SK-N-SH (cell line): ENCODE measurements around the gene RDX. TPM values are rescaled to one million over a fixed set of nuclear protein-coding genes. Genes with fewer than 3 reads are reported as not detected.

Experiments
- CTCF ChIA-PET: fragments of 300-600, 350-600 bp; formaldehyde crosslinking; extraction: SDS; loops from one replicate; lab custom pipeline; 2021; lab: Yijun Ruan, JAX
- POLR2A ChIA-PET: fragments of 350-600 bp; sonication (Branson Sonifier 250); formaldehyde crosslinking; extraction: SDS; loops from one replicate; lab custom pipeline; 2020; ENCODE audit warnings: antibody characterized with exemption, inconsistent platforms; lab: Yijun Ruan, JAX
- DNase-seq: peaks from one replicate; pipeline ENCODE4 v3.0.0; 2012
- H2AFZ ChIP-seq: fragments of 200-600 bp; sonication (generic); 2 replicates; pipeline ENCODE4 v1.8.1; 2016; ENCODE audit warnings: antibody characterized with exemption, mild to moderate bottlenecking, low read depth
- H3F3A ChIP-seq: fragments of 200-600 bp; sonication (generic); replicated peaks from 2 replicates; pipeline ENCODE3; 2016; ENCODE audit warnings: antibody characterized with exemption, mild to moderate bottlenecking; ENCODE audit not compliant: insufficient read depth
- H3K27ac ChIP-seq, 2 experiments: fragments of 200-500 bp in 1 of 2; fragments of 200-600 bp in 1 of 2; sonication (Bioruptor generic) in 1 of 2; sonication (generic), shearing (Covaris generic) in 1 of 2; 2 replicates each; pipeline versions ENCODE4 v1.5.1 to v1.6.1; 2014 to 2016; ENCODE audit warnings: low read depth in 2 of 2, inconsistent platforms in 1 of 2, low read length in 1 of 2, mild to moderate bottlenecking in 1 of 2, mixed read lengths in 1 of 2
- H3K27me3 ChIP-seq: fragments of 200-600 bp; sonication (generic), shearing (Covaris generic); 2 replicates; pipeline ENCODE4 v1.6.1; 2016; ENCODE audit warnings: mixed run types; ENCODE audit not compliant: insufficient read depth
- H3K36me3 ChIP-seq, 2 experiments: fragments of 200-500 bp in 1 of 2; fragments of 200-600 bp in 1 of 2; sonication (Bioruptor generic) in 1 of 2; sonication (generic) in 1 of 2; replicated peaks in 1 of 2; 2 replicates each; pipeline versions ENCODE3 to v1.5.1; 2014 to 2016; ENCODE audit warnings: low read length in 1 of 2, mild to moderate bottlenecking in 1 of 2; ENCODE audit not compliant: insufficient read depth in 2 of 2, control insufficient read depth in 1 of 2
- H3K4me1 ChIP-seq, 2 experiments: fragments of 200-500 bp in 1 of 2; fragments of 200-600 bp in 1 of 2; sonication (Bioruptor generic) in 1 of 2; sonication (generic), shearing (Covaris generic) in 1 of 2; 2 replicates each; pipeline versions ENCODE4 v1.5.1 to v1.6.1; 2014 to 2016; ENCODE audit warnings: low read depth in 1 of 2, low read length in 1 of 2, mixed run types in 1 of 2; ENCODE audit not compliant: insufficient read depth in 2 of 2, control insufficient read depth in 1 of 2
- H3K4me2 ChIP-seq: fragments of 200-600 bp; sonication (generic), shearing (Covaris generic); 2 replicates; pipeline ENCODE4 v1.6.1; 2017; ENCODE audit warnings: mixed run types
- H3K4me3 ChIP-seq, 2 experiments: fragments of 200-500 bp in 1 of 2; fragments of 200-600 bp in 1 of 2; sonication (Bioruptor generic) in 1 of 2; sonication (generic), shearing (Covaris generic) in 1 of 2; 2 replicates each; pipeline versions ENCODE4 v1.5.1 to v1.8.1; 2014 to 2016; ENCODE audit warnings: low read depth in 2 of 2, inconsistent platforms in 1 of 2, low read length in 1 of 2, mild to moderate bottlenecking in 1 of 2, mixed read lengths in 1 of 2, moderate library complexity in 1 of 2
- H3K79me2 ChIP-seq: fragments of 200-600 bp; sonication (generic); 2 replicates; pipeline ENCODE4 v1.8.1; 2017; ENCODE audit warnings: mild to moderate bottlenecking; ENCODE audit not compliant: insufficient read depth
- H3K9ac ChIP-seq: fragments of 200-600 bp; sonication (generic); 2 replicates; pipeline ENCODE4 v1.6.1; 2017; ENCODE audit warnings: mixed run types
- H3K9me2 ChIP-seq: fragments of 200-600 bp; sonication (generic); 2 replicates; pipeline ENCODE4 v1.6.1; 2017; ENCODE audit warnings: mixed run types
- H3K9me3 ChIP-seq: fragments of 200-600 bp; sonication (generic); 2 replicates; pipeline ENCODE4 v1.6.1; 2017; ENCODE audit warnings: mixed run types, mild to moderate bottlenecking, moderate library complexity
- H4K20me1 ChIP-seq: fragments of 200-600 bp; sonication (generic); 2 replicates; pipeline ENCODE4 v1.6.1; 2017; ENCODE audit warnings: mild to moderate bottlenecking, mixed run types; ENCODE audit not compliant: insufficient read depth
- CTCF ChIP-seq: fragments of 200-600 bp; sonication (generic); IDR thresholded peaks from 2 replicates; pipeline ENCODE4 v1.6.1; 2017; ENCODE audit warnings: antibody characterized with exemption, mild to moderate bottlenecking, moderate library complexity
- FOXJ3 ChIP-seq: sonication (generic); formaldehyde crosslinking; IDR thresholded peaks from 2 replicates; pipeline ENCODE4 v1.5.1; 2020; ENCODE audit warnings: mild to moderate bottlenecking, missing genetic modification reagents
- FOXM1 ChIP-seq: IDR thresholded peaks from 2 replicates; pipeline ENCODE4 v1.4.0; 2012; ENCODE audit warnings: low read depth, mild to moderate bottlenecking
- GABPA ChIP-seq: IDR thresholded peaks from 2 replicates; pipeline ENCODE4 v1.4.0; 2012; ENCODE audit warnings: low read depth, mild to moderate bottlenecking
- MXI1 ChIP-seq: IDR thresholded peaks from 2 replicates; pipeline ENCODE4 v1.6.1; 2012; ENCODE audit warnings: mild to moderate bottlenecking, low read depth, low read length, improper control_type of control experiment
- NFIC ChIP-seq: IDR thresholded peaks from 2 replicates; pipeline ENCODE4 v1.4.0; 2012; ENCODE audit warnings: borderline replicate concordance
- POLR2AphosphoS5 ChIP-seq: IDR thresholded peaks from 2 replicates; pipeline ENCODE4 v1.6.1; 2012; ENCODE audit warnings: low read depth, low read length
- SIN3A ChIP-seq: IDR thresholded peaks from 2 replicates; pipeline ENCODE4 v1.6.1; 2012; ENCODE audit warnings: low read depth, mild to moderate bottlenecking, low read length, moderate library complexity, borderline replicate concordance
- SMC3 ChIP-seq: IDR thresholded peaks from 2 replicates; pipeline ENCODE4 v1.6.1; 2012; ENCODE audit warnings: low read depth, low read length, improper control_type of control experiment
- TAF1 ChIP-seq: IDR thresholded peaks from 2 replicates; pipeline ENCODE4 v1.6.1; 2012; ENCODE audit warnings: low read depth, mild to moderate bottlenecking, low read length, moderate library complexity, borderline replicate concordance
- WGBS: methylation state at CpG from one replicate; pipeline ENCODE4 v1.1.6; 2017; ENCODE audit warnings: low lambda C conversion rate; 5-methylcytosine and 5-hydroxymethylcytosine counted together
- polyA plus RNA-seq, 3 experiments: library from polyadenylated mRNA; depleted of rRNA; stranded (reverse); fragments of >200 nt; gene quantifications; 2 replicates each; pipeline ENCODE4 v1.2.3, GENCODE V29; 2012
- TF ChIP-seq, protein P1 (sequence below): IDR thresholded peaks from 2 replicates; pipeline ENCODE4 v1.6.1; 2012; ENCODE audit warnings: mild to moderate bottlenecking, low read depth, low read length, moderate library complexity

Gene RDX
- polyA plus RNA-seq, 1 of the 3 experiments (the other 2 are of a cell fraction): 29.4 TPM

DNA sequence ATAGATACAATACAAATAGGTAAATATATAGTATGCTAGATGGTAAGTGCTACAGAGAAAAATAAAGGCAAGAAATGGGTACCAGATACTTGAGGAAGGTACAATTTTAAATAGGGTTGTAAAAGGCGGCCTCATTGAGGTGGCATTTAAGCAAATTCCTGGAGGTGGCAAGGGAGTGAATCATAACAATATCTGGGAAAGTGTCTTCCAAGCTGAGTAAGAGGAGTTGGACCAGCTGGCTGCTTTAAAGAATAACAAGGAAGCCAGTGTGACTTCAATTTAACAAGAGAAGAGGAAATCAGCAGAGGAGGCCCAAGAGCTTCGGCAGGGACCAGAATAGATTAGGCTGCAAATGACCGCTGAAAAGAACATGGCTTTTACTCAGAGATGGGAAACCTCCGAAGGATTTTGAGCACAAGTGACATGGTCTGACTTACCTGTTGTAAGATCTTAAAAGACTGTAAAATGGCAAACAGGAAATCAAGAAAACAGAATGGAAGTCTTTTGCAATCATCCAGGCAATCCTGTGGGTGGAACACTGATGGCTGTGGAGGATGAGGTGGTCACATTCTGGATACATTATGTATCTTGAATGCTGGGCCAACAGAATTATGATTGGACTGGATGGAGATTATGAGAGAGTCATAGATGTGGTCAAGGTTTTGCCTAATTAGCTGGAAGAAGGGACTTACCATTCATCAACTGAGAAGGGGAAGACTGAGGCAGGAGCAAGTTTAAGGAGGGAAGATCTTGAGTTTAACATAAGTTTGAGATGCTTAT is 77.2 kb downstream of the RDX start:
- H3K9me2 ChIP-seq: no peaks in the 10 kb centered on the region
- no peak overlapping the region for H2AFZ ChIP-seq
- ChIA-PET POLR2A (no interaction called here), CTCF (interaction anchor here (1.3 kb wide), 1 partner anchor 18 kb away, joined by 3 read pairs; no protein-coding TSS in a partner anchor)
- no peak overlapping the region for H3K4me3 ChIP-seq
- H3K27ac ChIP-seq: no peak overlapping the region
- H3K9me3 ChIP-seq: no peaks in the 10 kb centered on the region
- no peaks in the 10 kb centered on the region for H3K4me1 ChIP-seq
- H3K79me2 ChIP-seq: no peaks in the 10 kb centered on the region
- TF ChIP-seq POLR2AphosphoS5: no peak
- TF ChIP-seq NFIC: no peak
- TF ChIP-seq FOXM1: no peak
- TF ChIP-seq TAF1: no peak
- H3K36me3 ChIP-seq: peaks cover 0 to 17% of the 10 kb centered on the region in 2 experiments
- no peaks in the 10 kb centered on the region for H4K20me1 ChIP-seq
- no peaks in the 10 kb centered on the region for H3F3A ChIP-seq
- no peak overlapping the region for H3K9ac ChIP-seq
- H3K4me2 ChIP-seq: no peak overlapping the region
- H3K27me3 ChIP-seq: no peaks in the 10 kb centered on the region
- 96% methylated on average over 4 of the region's 4 CpGs for WGBS
- DNase-seq: no peak

- H3K79me2 ChIP-seq: no peaks in the 10 kb centered on the region
- WGBS: 70% methylated on average over 3 of the region's 3 CpGs
- no peaks in the 10 kb centered on the region for H3F3A ChIP-seq
- ChIA-PET POLR2A (no interaction called here), CTCF (no interaction called here)
- no peak for DNase-seq
- TF ChIP-seq FOXM1: no peak
- TF ChIP-seq, protein P1, sequence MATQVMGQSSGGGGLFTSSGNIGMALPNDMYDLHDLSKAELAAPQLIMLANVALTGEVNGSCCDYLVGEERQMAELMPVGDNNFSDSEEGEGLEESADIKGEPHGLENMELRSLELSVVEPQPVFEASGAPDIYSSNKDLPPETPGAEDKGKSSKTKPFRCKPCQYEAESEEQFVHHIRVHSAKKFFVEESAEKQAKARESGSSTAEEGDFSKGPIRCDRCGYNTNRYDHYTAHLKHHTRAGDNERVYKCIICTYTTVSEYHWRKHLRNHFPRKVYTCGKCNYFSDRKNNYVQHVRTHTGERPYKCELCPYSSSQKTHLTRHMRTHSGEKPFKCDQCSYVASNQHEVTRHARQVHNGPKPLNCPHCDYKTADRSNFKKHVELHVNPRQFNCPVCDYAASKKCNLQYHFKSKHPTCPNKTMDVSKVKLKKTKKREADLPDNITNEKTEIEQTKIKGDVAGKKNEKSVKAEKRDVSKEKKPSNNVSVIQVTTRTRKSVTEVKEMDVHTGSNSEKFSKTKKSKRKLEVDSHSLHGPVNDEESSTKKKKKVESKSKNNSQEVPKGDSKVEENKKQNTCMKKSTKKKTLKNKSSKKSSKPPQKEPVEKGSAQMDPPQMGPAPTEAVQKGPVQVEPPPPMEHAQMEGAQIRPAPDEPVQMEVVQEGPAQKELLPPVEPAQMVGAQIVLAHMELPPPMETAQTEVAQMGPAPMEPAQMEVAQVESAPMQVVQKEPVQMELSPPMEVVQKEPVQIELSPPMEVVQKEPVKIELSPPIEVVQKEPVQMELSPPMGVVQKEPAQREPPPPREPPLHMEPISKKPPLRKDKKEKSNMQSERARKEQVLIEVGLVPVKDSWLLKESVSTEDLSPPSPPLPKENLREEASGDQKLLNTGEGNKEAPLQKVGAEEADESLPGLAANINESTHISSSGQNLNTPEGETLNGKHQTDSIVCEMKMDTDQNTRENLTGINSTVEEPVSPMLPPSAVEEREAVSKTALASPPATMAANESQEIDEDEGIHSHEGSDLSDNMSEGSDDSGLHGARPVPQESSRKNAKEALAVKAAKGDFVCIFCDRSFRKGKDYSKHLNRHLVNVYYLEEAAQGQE: no peak
- no peak for TF ChIP-seq MXI1
- TF ChIP-seq GABPA: no peak
- no peak for TF ChIP-seq SMC3
- TF ChIP-seq FOXJ3 (CRISPR knock-in tag): no peak
- TF ChIP-seq SIN3A: no peak
- TF ChIP-seq CTCF: no peak
- H3K27me3 ChIP-seq: no peaks in the 10 kb centered on the region
- H4K20me1 ChIP-seq: no peaks in the 10 kb centered on the region
- no peak overlapping the region for H3K27ac ChIP-seq
- no peaks in the 10 kb centered on the region for H3K4me1 ChIP-seq
- H3K4me3 ChIP-seq: no peak overlapping the region
- H3K9ac ChIP-seq: no peak overlapping the region
- no peak overlapping the region for H3K4me2 ChIP-seq
- H3K36me3 ChIP-seq: peaks cover 0 to 14% of the 10 kb centered on the region in 2 experiments
- no peaks in the 10 kb centered on the region for H3K9me2 ChIP-seq
- H2AFZ ChIP-seq: no peak overlapping the region
- no peaks in the 10 kb centered on the region for H3K9me3 ChIP-seq
Observed at GRCh38 chr11:110217936-110218335, 78.5 kb downstream of the RDX start.
